ENCODE data around the gene OSBPL6. TPM values are rescaled to one million over a fixed set of nuclear protein-coding genes. Genes with fewer than 3 reads are reported as not detected.
"Not testable (repeated sequence)": the region's sequence is repeated elsewhere in the genome, so short reads cannot be mapped to it uniquely, and the experiment has no call there.

OSBPL6 gene
- total RNA-seq, 1 experiment from 2014 or later = 4.5 TPM

DNA sequence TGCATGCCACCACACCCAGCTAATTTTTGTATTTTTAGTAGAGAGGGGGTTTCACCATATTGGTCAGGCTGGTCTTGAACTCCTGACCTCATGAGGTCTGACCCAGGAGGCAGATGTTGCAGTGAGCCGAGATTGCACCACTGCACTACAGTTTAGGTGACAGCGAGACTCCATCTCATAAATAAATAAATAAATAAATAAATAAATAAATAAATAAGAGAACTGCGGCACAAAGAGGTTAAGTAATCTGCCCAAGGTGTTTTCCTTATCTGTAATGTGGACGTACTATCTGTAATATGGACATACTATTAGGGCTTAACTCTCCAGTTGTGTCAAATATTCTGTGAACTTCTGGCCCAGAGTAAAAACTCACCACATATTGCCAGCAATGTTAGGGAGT, 4.1 kb downstream of the OSBPL6 start:
- not testable (repeated sequence) for DNase-seq (ENCODE audit: low read depth)

GRCh38 chr2:178199334-178199733, 5.0 kb downstream of the OSBPL6 start:
- no peak for DNase-seq (ENCODE audit: low read depth)

DNA sequence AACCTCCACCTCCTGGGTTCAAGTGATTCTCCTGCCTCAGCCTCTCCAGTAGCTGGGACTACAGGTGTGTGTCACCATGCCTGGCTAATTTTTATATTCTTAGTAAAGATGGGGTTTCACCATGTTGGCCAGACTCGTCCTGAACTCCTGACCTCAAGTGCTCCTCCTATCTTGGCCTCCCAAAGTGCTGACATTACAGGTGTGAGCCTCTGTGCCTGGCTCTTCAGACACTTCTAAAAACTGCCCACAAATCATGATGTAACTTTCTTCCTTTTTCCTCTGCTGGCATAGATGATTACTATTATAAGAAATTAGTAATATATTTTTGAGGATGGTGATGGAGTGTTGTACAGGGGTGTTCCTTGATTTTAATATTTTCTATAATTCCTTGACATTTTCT, 6.0 kb downstream of the OSBPL6 start:
- no peak for DNase-seq (ENCODE audit: low read depth)

DNA sequence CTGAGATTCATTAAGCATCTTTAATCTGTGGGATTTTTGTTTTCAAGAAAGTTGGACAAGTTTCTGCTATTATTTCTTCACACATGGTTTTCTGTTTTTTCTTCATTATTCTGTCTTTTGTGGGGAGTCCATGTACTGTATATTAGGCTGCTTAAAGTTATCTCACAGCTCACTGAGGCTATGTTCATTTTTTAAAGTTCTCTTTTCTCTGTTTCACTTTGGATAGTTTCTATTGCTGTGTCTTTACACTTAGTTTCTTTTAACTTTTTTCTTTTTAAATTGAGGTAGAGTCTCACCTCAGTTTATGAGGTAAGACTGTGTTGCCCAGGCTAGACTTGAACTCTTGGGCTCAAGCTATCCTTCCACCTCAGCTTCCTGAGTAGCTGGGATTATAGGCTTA, 8.6 kb downstream of the OSBPL6 start:
- no peak for DNase-seq (ENCODE audit: low read depth)

GRCh38 chr2:178204977-178205376, 10.7 kb downstream of the OSBPL6 start:
- no peak for DNase-seq (ENCODE audit: low read depth)

- DNase-seq (ENCODE audit: low read depth) = peak; percentile 73
Observed at GRCh38 chr2:178205853-178206521, 11.7 kb downstream of the OSBPL6 start.

DNA sequence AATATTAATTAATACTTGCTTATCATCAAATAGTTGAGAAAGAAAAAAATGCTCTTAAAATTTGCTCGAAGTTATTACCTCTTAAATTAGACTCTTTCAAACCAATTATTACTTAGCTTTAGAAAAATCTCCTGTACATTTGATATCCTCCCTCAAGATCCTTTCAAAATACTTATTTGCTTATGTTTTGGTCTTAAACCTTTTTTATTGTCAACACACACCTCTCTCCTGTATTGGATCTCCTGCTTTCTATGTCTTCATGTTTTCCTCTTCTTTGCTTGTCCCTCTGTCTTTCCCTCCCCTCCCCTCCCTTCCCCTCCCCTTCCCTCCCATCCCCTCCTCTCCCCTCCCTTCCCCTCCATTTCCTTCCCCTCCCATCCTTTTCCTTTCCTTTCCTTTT, 14.0 kb downstream of the OSBPL6 start:
- DNase-seq (ENCODE audit: low read depth) = no peak

DNA sequence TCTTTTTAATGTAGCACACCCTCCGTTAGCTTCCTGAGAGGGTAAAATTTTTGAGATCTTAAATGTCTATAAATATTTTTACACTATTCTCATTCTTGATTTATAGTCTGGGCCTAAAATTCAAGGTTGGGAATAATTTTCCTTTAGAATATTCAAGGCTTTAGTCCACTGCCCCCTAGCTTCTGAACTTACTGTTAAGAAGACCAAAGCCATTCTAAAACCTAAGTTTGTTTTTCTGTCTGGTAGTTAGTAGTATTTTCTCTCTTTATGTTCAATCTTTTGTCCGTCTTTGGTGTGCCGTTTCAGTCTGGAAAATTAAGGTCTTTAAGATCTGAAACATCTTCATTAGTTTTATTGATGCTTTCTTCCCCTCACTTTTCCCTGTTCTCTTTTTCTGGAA, 14.5 kb downstream of the OSBPL6 start:
- DNase-seq (ENCODE audit: low read depth) = peak; percentile 7

- DNase-seq (ENCODE audit: low read depth) = no peak
Observed at GRCh38 chr2:178211460-178211859, 17.1 kb downstream of the OSBPL6 start.

DNA sequence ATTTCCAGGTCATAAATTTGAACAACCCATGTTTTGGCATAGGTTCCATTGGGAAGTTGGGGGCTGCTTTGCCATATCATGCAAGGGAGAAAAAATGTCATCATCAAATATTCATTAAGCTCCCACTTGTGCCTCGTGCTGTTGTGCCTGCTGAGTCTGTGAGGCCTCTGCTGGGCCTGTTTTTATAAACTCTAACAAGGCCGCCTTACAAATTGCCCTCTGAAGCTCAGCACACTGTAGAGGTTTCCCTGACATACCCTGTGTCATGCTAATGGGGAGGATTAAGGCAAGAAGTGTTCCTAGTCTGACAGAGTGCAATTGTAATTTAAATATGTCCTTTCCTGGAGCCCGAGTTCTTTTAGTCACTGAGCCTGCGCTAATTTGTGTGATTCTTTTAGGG, 17.6 kb downstream of the OSBPL6 start:
- no peak for DNase-seq (ENCODE audit: low read depth)

- no peak for DNase-seq (ENCODE audit: low read depth)
Observed at GRCh38 chr2:178213991-178214390, 19.7 kb downstream of the OSBPL6 start.

GRCh38 chr2:178219247-178219646, 24.9 kb downstream of the OSBPL6 start:
- DNase-seq (ENCODE audit: low read depth) = no peak

DNA sequence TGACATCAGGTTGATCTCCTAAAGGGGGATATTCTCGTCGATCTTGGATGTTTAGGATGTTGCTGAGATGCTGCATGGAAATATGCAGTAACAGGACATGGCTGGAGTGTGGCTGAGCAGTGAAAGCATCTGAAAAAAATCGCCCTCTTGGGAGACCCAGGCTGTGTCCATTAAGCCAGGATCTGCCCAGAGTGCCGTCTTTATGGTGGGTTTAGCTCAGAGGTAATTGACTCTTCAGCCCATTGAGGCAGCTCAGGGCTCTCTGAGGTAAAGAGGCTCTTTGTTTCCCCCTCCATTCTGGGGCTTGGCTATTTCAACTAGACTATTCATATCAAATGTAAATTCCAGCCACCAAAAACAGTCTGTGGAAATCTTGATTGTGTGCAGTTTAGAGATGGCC, 26.5 kb downstream of the OSBPL6 start:
- DNase-seq (ENCODE audit: low read depth) = no peak

- DNase-seq (ENCODE audit: low read depth) = no peak
Observed at GRCh38 chr2:178221556-178221955, 27.2 kb downstream of the OSBPL6 start.

DNA sequence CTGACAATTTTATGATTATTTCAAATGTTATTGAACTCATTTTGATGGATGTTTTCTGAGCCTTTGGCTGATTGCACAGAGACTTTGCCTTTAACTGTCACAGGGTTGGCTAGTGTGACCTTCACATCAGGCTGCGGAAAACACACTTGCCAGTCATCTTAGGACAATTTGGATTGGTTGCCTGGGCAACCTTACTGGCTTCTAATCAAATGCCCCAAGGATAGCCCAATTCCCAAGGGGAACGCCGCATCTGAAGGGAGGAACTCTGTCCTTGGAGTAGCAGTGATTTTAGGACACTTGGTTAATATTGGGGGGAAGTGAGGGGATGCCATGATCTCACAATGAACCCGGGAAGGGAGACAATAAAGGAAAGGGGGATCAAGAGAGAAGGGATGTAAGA, 29.5 kb downstream of the OSBPL6 start:
- DNase-seq (ENCODE audit: low read depth) = no peak

DNA sequence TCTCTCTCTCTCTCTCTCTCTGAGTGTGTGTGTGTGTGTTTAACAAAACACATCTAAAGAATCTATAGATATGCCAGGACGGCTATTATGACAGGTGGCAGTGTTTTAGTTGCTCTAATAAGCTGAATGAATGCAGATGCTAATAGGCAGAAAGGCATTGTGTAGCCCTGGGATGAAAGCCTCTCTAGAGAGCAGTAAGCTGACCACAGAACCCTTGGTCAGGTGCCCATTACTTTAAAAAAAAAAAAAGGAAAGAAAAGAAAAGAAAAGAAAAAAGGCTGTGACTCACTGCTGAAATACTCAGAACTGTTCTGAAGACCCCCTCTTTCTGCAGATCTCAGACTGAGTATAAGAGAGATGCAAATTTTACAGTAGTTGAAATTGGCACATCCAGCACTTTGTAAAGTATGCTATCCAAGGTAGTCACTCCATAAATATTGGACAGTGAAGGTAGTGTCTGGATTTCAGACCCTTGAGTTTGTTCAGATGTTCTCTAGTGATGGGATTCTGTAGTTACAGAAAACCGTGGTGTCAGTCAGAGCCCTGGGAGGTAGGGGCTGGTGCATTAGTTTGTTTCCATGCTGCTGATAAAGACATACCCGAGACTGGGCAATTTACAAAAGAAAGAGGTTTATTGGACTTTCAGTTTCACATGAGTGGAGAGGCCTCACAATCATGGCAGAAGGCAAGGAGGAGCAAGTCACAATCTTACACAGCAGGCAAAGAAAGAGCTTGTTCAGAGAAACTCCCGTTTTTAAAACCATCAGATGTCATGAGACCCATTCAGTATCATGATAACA, 30.9 kb downstream of the OSBPL6 start:
- peak; percentile 15 for DNase-seq (ENCODE audit: low read depth)

- DNase-seq (ENCODE audit: low read depth) = peak; percentile 17
Observed at GRCh38 chr2:178227187-178227586, 32.9 kb downstream of the OSBPL6 start.

GRCh38 chr2:178229927-178230326, 35.6 kb downstream of the OSBPL6 start:
- DNase-seq (ENCODE audit: low read depth) = no peak

GRCh38 chr2:178230396-178230795, 36.1 kb downstream of the OSBPL6 start:
- no peak for DNase-seq (ENCODE audit: low read depth)

DNA sequence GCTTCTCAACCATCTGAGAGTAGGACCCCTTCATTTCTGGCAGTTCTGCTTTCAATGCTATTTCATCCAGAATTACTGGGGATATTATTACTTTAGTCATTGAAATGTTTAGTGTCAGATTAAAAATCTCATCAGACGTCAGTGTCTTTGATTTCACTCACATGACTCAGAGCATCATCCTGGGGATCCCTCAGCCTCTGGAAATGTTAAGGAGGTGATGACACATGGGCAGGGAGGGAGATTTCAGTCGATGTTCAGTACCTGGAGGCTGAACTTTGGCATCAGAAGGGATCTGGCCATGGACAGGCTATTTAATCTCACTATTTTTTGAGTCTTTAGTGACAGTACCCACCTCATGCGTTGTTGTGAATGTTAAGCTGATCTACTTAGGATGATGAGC, 39.1 kb downstream of the OSBPL6 start:
- no peak for DNase-seq (ENCODE audit: low read depth)

- DNase-seq (ENCODE audit: low read depth) = no peak
Observed at GRCh38 chr2:178234648-178235047, 40.3 kb downstream of the OSBPL6 start.

DNA sequence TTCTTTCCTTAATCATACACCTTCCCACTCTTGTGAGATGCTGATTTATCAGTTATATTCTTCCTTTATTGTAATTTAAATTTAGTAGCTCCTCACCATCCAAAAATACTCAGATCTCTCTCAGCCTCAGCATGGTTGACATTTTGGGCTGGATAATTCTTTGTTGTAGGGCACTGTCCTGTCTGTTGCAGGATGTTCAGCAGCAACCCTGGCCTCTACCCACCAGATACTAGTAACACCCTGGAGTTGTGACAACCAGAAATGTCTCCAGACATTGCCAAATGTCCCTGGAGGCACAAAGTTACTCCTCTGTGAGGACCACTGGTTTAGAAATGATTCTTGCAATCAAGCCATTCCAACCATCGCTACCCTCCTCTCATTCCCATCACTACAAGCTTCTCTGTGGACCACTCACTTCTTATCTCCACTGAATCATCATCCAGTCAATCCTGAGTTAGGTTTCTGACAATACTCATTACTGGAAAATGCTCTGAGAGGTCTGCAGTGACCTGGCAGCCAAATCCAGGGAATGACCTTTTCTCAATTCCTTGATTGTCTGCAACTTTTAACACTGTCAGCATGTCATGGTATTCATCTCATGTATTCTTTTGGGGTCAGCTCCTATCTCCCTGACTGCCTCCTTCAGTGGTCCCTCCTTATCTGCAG, 43.3 kb downstream of the OSBPL6 start:
- no peak for DNase-seq (ENCODE audit: low read depth)

DNA sequence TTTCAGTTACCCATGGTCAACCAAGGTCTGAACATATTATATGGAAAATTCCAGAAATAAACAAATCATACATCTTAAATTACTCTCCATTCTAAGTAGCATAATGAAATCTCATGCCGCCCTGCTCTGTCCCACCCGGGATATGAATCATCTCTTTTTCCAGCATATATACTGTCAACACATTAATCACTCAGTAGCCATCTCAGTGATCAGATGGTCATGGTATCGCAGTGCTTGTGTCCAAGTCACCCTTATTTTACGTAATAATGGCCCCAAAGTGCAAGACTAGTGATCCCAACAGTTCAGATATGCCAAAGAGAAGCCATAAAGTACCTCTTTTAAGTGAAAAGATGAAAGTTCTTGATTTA, 43.8 kb downstream of the OSBPL6 start:
- DNase-seq (ENCODE audit: low read depth) = peak; percentile 32
